Activated CD4-positive, alpha-beta T cell treated with anti-CD3 and anti-CD28 coated beads, Interleukin-2, amount 50 U/mL, for 1 hour (primary cell): ENCODE results near the gene C1orf198.
A peak's percentile ranks its signal among the peaks of the same experiment; 100 is the strongest.

Experiments used
- DNase-seq: peaks from one replicate; pipeline ENCODE4 v3.0.0-alpha.2; 2020

Gene C1orf198

GRCh38 chr1:230806552-230806951, 61.8 kb downstream of the C1orf198 start:
- no peak for DNase-seq

GRCh38 chr1:230804396-230804795, 63.9 kb downstream of the C1orf198 start:
- no peak for DNase-seq

- no peak for DNase-seq
Observed at GRCh38 chr1:230800891-230801840, 67.2 kb downstream of the C1orf198 start.

- no peak for DNase-seq
Observed at GRCh38 chr1:230798491-230798890, 69.8 kb downstream of the C1orf198 start.

- peak; percentile 3 for DNase-seq
Observed at GRCh38 chr1:230797942-230798365, 70.4 kb downstream of the C1orf198 start.

GRCh38 chr1:230797376-230797920, 70.9 kb downstream of the C1orf198 start:
- DNase-seq, result no peak

GRCh38 chr1:230796626-230797025, 71.7 kb downstream of the C1orf198 start:
- no peak for DNase-seq

GRCh38 chr1:230794871-230795605, 73.3 kb downstream of the C1orf198 start:
- no peak for DNase-seq

GRCh38 chr1:230794431-230794830, 73.9 kb downstream of the C1orf198 start:
- no peak for DNase-seq

- no peak for DNase-seq
Observed at GRCh38 chr1:230793463-230793745, 74.9 kb downstream of the C1orf198 start.

- no peak for DNase-seq
Observed at GRCh38 chr1:230792691-230793462, 75.4 kb downstream of the C1orf198 start.

- no peak for DNase-seq
Observed at GRCh38 chr1:230791986-230792564, 76.2 kb downstream of the C1orf198 start.

GRCh38 chr1:230790026-230790425, 78.3 kb downstream of the C1orf198 start:
- no peak for DNase-seq

GRCh38 chr1:230788561-230789275, 79.6 kb downstream of the C1orf198 start:
- no peak for DNase-seq

GRCh38 chr1:230787471-230787870, 80.8 kb downstream of the C1orf198 start:
- no peak for DNase-seq
